Measurements from ENCODE around the gene S100A4.
A peak's percentile ranks its signal among the peaks of the same experiment; 100 is the strongest.

The S100A4 gene

GRCh38 chr1:153507926-153508583 is 37.6 kb downstream of the S100A4 start:
- DNase-seq (ENCODE audit: low spot score): no peak

- DNase-seq (ENCODE audit: low spot score): no peak
Measured at GRCh38 chr1:153506831-153507413, 38.7 kb downstream of the S100A4 start.

DNA sequence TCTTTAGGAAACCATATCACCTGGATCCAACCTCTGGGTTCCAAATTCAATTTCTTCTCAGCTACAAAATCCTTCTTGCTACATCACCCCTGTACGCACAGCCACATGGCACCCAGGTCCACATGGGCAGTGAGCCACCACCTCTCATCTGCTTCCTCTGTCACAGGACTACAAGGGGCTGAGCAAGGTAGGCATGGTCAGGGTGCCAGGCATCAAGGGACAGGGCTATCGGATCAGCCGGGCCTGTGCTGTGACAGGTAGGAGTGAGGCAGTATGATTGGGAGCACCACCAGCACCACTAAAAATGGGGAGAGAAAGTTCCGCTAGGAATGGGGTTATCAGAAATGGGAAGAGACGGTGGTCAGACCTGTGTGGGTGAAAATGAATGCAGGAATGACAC is 39.2 kb downstream of the S100A4 start:
- no peak for DNase-seq (ENCODE audit: low spot score)

DNA sequence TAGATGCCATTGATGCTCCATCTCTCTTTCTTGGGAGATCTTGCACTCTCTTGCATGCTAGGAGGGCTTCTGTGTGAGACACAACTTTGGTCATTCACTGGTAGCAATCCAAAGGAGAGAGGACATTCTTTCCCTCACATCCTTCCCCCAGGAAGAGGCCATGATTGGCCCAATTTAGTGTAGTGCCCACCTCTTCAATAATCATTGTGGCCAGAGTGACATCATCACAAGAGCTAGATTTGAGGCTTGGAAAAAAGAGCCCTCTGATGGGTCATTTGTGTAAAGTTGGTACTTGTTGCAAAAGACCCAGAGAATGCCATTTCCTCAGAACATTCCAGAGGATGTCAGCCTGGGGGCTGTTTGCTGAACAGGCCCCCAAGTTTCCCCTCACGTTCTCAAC is 40.0 kb downstream of the S100A4 start:
- DNase-seq (ENCODE audit: low spot score): no peak

DNA sequence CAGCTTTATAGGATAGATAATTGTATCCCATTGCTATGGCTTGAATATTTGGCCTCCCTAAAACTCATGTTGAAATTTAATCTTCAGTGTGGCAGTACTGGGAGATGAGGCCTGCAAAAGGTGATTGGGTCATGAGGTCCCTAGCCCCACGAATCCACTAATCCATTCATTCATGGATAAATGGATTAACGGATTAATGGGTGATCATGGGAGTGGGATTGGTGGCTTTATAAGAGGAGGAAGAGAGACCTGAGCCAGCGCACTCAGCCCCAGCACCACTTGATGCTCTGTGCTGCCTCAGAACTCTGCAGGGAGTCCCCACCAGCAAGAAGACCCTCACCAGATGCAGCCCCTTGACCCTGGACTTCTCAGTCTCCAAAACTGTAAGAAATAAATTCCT is 41.8 kb downstream of the S100A4 start:
- DNase-seq (ENCODE audit: low spot score): no peak

DNA sequence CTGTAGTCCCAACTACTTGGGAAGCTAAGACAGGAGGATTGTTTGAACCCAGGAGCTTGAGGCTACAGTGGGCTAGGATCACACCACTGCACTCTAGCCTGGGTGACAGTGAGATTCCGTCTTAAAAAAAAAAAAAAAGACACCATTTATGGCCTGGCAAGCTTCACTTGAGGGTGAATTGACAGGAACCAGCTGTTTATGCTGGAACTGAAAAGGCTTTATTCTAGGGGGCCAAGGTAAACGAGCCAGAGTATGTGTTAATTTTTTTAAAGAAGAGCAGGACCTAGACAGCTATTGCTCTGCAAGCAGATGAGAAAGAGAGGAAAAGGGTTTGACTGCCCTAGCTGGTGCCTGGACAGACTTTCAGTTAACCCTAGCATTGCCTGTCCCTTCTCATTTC is 46.9 kb downstream of the S100A4 start:
- no peak for DNase-seq (ENCODE audit: low spot score)

DNA sequence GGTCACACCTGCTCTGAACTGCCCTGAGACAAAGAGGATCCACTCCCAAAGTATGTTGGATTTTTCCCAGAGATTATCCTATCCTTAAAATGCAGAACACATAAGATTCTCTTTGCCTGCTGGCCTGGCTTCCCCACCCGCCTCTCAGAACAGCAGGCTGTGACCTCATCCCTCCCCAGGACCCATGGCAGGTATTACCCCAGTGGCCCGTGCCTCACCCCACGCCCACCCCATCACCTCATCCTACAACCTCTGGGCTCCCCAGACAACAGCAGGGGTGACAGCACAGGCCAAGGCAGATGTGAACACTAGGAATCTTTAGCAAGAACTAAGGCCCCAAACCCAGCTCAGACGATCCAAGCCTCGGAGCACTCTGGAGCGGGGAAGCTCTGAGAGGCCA is 50.1 kb downstream of the S100A4 start:
- DNase-seq (ENCODE audit: low spot score): no peak

- DNase-seq (ENCODE audit: low spot score): peak; percentile 92
Measured at GRCh38 chr1:153494976-153495535, 50.5 kb downstream of the S100A4 start.

Data from ecto neural progenitor cell (in vitro differentiated cells).